Measurements from ENCODE around the gene CLTA. TPM values are rescaled to one million over a fixed set of nuclear protein-coding genes. Genes with fewer than 3 reads are reported as not detected.

The CLTA gene
- total RNA-seq, 1 donor from 2014 or later: 104 TPM

DNA sequence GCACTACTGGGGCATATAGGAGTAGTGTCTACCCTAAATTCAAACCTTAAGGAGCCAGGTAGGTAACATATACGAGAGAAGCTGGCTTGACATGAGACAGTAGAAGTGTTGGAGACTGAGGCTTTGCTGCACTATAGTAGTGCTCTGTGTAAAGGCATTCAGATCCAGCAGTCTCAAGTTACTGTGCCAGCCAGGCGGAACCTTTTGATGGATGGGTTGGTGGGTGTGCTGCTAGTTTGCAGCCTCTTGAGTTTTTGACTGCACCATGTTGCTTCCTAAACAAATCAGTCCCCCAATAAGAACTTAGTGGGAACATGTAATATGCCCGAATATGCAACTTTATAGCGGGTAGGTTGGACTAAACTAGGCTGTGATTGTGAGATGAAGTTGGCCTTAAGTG is 1.5 kb downstream of the CLTA start:
- ATAC-seq (ENCODE audit: low read depth): no peak
- H3K27me3 Mint-ChIP-seq: no peaks in the 10 kb centered on the region
- TF ChIP-seq, protein P1, sequence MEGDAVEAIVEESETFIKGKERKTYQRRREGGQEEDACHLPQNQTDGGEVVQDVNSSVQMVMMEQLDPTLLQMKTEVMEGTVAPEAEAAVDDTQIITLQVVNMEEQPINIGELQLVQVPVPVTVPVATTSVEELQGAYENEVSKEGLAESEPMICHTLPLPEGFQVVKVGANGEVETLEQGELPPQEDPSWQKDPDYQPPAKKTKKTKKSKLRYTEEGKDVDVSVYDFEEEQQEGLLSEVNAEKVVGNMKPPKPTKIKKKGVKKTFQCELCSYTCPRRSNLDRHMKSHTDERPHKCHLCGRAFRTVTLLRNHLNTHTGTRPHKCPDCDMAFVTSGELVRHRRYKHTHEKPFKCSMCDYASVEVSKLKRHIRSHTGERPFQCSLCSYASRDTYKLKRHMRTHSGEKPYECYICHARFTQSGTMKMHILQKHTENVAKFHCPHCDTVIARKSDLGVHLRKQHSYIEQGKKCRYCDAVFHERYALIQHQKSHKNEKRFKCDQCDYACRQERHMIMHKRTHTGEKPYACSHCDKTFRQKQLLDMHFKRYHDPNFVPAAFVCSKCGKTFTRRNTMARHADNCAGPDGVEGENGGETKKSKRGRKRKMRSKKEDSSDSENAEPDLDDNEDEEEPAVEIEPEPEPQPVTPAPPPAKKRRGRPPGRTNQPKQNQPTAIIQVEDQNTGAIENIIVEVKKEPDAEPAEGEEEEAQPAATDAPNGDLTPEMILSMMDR (IDR thresholded peaks at IDR 0.05): no peak
- intact Hi-C loops (cut with micrococcal nuclease): no loop called here
- H3K36me3 Mint-ChIP-seq (ENCODE audit: low read depth): peaks cover 32% of the 10 kb centered on the region
- no peaks in the 10 kb centered on the region for H3K9me3 Mint-ChIP-seq
- peaks cover 49% of the 10 kb centered on the region for H3K4me1 Mint-ChIP-seq
- ChIA-PET CTCF (interaction anchor here (3.7 kb wide), 1 partner anchor 25 kb away, joined by 25 read pairs; no protein-coding TSS in a partner anchor), POLR2A (interaction anchor here (0.9 kb wide), 1 partner anchor 25 kb away, joined by 3 read pairs; no protein-coding TSS in a partner anchor)
- H3K27ac Mint-ChIP-seq: peak overlapping the region; percentile 85
- peak overlapping the region; percentile 95 for H3K4me3 Mint-ChIP-seq
- DNase-seq: no peak

DNA sequence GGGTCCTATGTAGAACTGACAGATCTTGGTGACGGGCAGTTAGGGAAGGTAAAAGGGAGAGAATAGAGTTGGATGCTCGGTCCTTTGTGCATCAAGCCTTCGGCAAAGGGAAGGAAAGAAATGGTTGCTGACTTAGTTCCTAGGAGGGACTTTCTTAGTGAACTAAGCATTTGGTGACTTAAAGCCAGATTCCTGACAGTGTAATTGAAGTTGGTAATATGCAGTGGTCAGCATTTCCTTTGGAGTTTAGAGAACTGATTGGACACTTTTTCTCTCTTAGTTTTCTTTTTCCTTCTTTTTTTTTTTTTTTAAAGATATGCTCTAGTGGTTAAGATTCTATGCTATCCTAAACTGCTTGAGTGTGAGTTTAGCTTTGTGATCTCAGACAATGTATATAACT is 2.3 kb downstream of the CLTA start:
- intact Hi-C loops (cut with micrococcal nuclease): no loop called here
- Mint-ChIP-seq H3K9me3 (no peaks in the 10 kb centered on the region), H3K4me3 (peak overlapping the region; percentile 95), H3K27me3 (no peaks in the 10 kb centered on the region), H3K36me3 (ENCODE audit: low read depth) (peaks cover 38% of the 10 kb centered on the region), H3K27ac (no peak overlapping the region), H3K4me1 (peaks cover 46% of the 10 kb centered on the region)
- TF ChIP-seq, protein P1 (IDR thresholded peaks at IDR 0.05): no peak
- ChIA-PET POLR2A (no interaction called here), CTCF (interaction anchor here (1.0 kb wide), 1 partner anchor 90 kb away, joined by 3 read pairs; no protein-coding TSS in a partner anchor)
- DNase-seq (no peak), ATAC-seq (ENCODE audit: low read depth) (no peak)

DNA sequence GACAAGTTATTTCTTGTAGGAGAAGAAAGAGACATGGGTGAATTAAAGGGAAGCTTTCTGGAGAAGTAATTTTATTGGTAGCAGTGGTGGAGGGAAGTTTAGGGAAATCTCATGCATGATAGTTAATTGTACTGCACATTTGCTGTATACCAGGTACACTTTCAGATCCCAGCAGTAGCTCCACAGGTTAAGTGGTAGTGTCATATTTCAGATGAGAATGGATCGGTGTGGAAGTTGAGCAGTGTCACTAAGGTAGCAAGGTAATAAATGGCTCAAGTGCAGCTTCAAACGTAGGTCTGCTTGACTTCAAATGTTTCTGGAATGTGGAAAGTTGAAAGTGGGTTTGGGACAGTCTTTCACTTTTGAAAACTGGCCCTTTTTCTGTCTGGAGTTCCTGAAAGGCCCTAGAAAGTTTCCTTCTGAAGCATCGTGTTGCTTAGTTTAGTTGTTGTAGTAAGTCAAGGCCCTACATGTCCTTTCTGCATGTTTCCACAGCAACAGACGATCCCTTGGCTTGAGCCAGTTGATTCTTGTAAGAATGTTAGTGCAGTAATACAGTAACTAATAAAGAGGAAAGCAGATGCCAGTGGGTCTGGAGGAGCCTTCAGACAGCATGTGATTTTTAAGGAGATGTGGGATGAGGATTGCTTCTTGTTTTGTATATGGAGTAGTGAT is 3.7 kb downstream of the CLTA start:
- intact Hi-C loops (cut with micrococcal nuclease): no loop called here
- TF ChIP-seq, protein P1 (IDR thresholded peaks at IDR 0.05): no peak
- Mint-ChIP-seq H3K36me3 (ENCODE audit: low read depth) (peaks cover 48% of the 10 kb centered on the region), H3K4me1 (peaks cover 46% of the 10 kb centered on the region), H3K27me3 (no peaks in the 10 kb centered on the region), H3K4me3 (no peak overlapping the region), H3K9me3 (no peaks in the 10 kb centered on the region), H3K27ac (no peak overlapping the region)
- DNase-seq (no peak), ATAC-seq (ENCODE audit: low read depth) (no peak)
- ChIA-PET POLR2A (no interaction called here), CTCF (no interaction called here)

DNA sequence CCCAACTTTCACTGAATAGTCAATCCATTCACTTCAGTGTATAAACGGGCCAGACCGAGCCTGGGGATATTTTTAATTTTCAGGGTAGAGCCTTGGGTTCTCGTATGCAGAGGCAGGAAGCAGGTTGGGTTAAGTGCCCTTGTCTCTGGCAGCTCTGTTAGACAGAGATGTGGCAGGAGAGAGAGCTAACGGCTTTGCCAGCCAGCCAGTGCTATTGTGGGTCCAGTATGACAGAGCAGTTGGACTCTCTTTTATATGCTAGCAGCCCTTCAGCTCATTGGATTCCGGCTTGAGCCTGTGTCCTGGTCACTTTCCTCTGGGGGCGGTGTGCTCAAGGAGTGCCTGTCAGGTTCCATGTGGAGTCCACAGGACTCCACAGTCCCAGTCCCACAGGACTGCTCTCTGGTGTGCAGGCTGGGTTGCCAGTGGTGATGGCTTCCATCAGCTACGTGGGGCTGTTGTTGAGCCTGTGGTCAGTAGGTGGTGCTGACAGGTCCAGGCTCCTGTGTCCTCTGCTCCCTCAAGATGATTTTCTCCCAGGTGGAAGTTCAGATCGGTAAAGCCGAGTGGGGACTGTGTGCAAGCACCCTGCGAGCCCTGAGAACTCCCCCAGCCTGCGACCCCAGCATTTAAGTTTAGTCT is 14.3 kb downstream of the CLTA start:
- ChIA-PET CTCF (interaction anchor here (1.0 kb wide), 1 partner anchor 8 kb away, joined by 4 read pairs; no protein-coding TSS in a partner anchor), POLR2A (interaction anchor here (1.6 kb wide), 1 partner anchor 14 kb away, joined by 4 read pairs; the partner anchor contains the start of gene CLTA)
- ATAC-seq (ENCODE audit: low read depth) (no peak), DNase-seq (no peak)
- peaks cover 95% of the 10 kb centered on the region for H3K36me3 Mint-ChIP-seq (ENCODE audit: low read depth)
- no peak overlapping the region for H3K27ac Mint-ChIP-seq
- H3K4me1 Mint-ChIP-seq: no peaks in the 10 kb centered on the region
- no peak overlapping the region for H3K4me3 Mint-ChIP-seq
- TF ChIP-seq, protein P1 (IDR thresholded peaks at IDR 0.05): no peak
- H3K27me3 Mint-ChIP-seq: no peaks in the 10 kb centered on the region
- intact Hi-C loops (cut with micrococcal nuclease): no loop called here
- no peaks in the 10 kb centered on the region for H3K9me3 Mint-ChIP-seq

DNA sequence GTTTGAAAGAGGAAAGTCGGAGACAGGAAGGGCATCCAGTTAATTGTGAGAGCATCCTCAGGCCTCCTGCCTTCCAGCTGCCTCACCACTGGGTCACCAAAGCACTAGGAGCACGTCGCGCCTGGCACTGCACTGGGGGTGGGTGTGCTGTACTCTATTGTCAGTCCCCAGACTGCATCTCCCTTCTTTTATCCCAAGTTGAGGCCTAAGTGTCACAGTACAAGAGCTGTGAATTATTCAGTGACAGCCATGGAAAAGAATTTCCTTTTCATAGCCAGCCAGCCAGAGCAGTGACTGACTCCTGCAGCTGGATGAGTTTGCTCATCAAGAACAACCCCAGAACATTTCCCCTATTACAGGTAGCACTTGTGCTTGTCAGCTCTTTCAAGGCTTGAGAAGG is 16.3 kb downstream of the CLTA start:
- Mint-ChIP-seq H3K4me1 (no peaks in the 10 kb centered on the region), H3K27me3 (no peaks in the 10 kb centered on the region), H3K27ac (no peak overlapping the region), H3K36me3 (ENCODE audit: low read depth) (peaks cover 97% of the 10 kb centered on the region), H3K4me3 (no peak overlapping the region), H3K9me3 (no peaks in the 10 kb centered on the region)
- POLR2A ChIA-PET: no interaction called here
- CTCF ChIA-PET: interaction anchor here (1.7 kb wide), 1 partner anchor 18 kb away, joined by 5 read pairs; no protein-coding TSS in a partner anchor
- TF ChIP-seq, protein P1 (IDR thresholded peaks at IDR 0.05): no peak
- intact Hi-C loops (cut with micrococcal nuclease): no loop called here
- no peak for DNase-seq
- no peak for ATAC-seq (ENCODE audit: low read depth)
